GM13977 (cell line): ENCODE measurements around the gene SLC4A2.

ENCODE experiments used
- DNase-seq: peaks from one replicate; pipeline ENCODE4 v3.0.0; 2012; ENCODE audit warnings: low spot score
- in situ Hi-C: fragments of 300-500 bp; cut with MboI; formaldehyde crosslinking; loops from one replicate; pipeline ENCODE4 v1.12.0; 2022; ENCODE audit warnings: low sequenced_read_pairs, low pct_unique_long_range_greater_than_20kb, mixed read lengths, inconsistent platforms; ENCODE audit not compliant: unreplicated experiment
- TF ChIP-seq, protein P1 (sequence below): IDR thresholded peaks from 2 replicates; pipeline ENCODE4 v1.5.1; 2012; ENCODE audit warnings: mild to moderate bottlenecking, control low read depth; ENCODE audit not compliant: insufficient read depth; ENCODE audit errors: extremely low read depth, missing control alignments

Gene SLC4A2

DNA sequence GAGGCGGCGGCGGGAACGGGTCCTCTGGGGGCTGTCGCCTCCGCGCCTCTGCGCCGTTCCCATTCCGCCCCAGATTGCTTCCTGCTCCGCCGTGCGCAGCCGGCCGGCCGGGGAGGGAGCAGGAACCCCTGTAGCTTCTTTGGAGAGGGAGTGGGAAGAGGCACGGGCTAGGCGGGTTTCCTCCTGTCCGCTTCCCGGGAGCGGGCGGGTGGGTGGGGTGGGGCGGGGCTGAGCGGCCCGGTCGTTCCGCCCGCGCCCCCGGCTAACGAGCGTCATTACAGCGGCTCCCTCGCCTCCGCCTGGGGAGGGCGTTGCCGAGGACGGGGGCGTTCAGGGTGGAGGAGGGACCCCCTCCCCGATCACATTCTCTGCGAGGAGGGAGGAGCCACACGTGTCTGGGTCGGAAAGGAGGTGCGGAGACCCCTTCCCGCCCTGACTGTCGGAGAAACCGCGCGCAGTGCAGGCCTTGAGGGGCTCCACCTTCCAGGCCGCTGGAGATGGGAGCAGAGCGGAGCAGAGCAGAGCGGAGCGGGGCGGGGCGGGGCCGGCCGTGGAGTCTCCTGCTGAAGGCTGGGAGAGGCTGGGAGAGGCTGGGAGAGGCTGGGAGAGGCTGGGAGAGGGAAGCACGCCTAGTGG, 66.6 kb downstream of the SLC4A2 start:
- DNase-seq = no peak
- TF ChIP-seq, protein P1, sequence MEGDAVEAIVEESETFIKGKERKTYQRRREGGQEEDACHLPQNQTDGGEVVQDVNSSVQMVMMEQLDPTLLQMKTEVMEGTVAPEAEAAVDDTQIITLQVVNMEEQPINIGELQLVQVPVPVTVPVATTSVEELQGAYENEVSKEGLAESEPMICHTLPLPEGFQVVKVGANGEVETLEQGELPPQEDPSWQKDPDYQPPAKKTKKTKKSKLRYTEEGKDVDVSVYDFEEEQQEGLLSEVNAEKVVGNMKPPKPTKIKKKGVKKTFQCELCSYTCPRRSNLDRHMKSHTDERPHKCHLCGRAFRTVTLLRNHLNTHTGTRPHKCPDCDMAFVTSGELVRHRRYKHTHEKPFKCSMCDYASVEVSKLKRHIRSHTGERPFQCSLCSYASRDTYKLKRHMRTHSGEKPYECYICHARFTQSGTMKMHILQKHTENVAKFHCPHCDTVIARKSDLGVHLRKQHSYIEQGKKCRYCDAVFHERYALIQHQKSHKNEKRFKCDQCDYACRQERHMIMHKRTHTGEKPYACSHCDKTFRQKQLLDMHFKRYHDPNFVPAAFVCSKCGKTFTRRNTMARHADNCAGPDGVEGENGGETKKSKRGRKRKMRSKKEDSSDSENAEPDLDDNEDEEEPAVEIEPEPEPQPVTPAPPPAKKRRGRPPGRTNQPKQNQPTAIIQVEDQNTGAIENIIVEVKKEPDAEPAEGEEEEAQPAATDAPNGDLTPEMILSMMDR = no peak
- in situ Hi-C loops = no loop called here
